DND-41 (cell line): ENCODE results near the gene PAM.

Experiments
- CTCF ChIP-seq: IDR thresholded peaks from 2 replicates; pipeline ENCODE4 v1.5.1; 2012; ENCODE audit warnings: borderline replicate concordance, low read length, moderate library complexity, mild to moderate bottlenecking; ENCODE audit not compliant: poor library complexity, severe bottlenecking; ENCODE audit errors: extremely low read depth
- EZH2 ChIP-seq: IDR thresholded peaks from 3 replicates; pipeline ENCODE4 v1.6.1; 2012; ENCODE audit warnings: borderline replicate concordance, low read depth, mild to moderate bottlenecking, moderate library complexity, low read length, inconsistent platforms; ENCODE audit not compliant: severe bottlenecking

- TF ChIP-seq CTCF = no peak
- no peak for TF ChIP-seq EZH2
Observed at GRCh38 chr5:102922799-102923477, 167.8 kb downstream of the PAM start.
